GM21390 (cell line): ENCODE measurements around the gene PRRT3.
"Not testable (repeated sequence)": the region's sequence is repeated elsewhere in the genome, so short reads cannot be mapped to it uniquely, and the experiment has no call there.

Experiments used
- ATAC-seq: cut with Tn5 transposase; IDR thresholded peaks from one replicate; pipeline ENCODE4 v1.9.1; 2021; ENCODE audit not compliant: unreplicated experiment

PRRT3 gene

DNA sequence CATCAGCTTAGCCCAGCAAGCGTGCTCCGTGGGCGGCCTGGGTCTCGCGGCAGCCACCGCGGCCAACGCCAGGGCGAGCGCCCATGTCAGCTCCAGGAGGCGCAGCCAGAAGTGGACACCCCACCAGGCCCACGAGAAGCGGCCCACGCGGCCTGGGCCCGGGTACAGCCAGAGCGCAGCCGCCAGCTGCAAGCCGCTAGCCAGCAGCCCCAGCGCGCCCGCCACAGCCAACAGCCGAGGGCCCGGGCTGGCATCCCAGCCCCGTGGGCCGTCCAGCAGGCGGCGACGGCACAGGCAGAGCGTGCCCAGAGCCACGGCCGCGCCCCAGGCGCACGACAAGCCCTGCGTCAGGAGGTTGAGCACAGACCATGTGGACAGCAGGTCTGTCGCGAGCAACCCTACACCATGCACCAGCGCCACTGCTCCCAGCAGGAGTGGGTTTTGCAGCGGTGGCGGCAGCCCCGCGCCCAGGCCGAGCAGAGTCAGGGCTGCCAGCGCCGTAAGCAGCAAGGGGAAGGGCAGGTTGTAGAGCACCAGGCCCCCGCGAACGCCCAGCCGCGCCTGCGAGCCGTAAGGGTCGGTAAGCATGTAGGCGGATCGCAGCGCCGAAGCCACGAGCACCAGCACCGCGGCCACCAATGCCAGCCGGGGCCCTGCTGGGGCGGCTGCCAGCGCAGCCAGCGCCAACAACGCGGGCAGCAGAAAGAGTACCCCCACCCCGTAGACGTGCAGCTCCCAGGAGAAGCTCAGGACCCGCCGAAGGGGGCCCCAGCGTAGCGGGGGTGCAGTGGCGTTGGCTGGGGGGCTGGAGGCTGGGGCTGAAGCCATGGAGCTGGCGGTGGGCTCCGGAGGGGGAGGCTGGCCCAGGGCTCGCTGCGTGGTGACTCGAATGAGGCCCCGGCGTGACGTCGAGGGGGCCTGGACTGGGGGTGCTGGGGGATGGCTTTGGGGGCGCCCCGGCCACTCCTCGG is 4.9 kb downstream of the PRRT3 start:
- no peak for ATAC-seq

DNA sequence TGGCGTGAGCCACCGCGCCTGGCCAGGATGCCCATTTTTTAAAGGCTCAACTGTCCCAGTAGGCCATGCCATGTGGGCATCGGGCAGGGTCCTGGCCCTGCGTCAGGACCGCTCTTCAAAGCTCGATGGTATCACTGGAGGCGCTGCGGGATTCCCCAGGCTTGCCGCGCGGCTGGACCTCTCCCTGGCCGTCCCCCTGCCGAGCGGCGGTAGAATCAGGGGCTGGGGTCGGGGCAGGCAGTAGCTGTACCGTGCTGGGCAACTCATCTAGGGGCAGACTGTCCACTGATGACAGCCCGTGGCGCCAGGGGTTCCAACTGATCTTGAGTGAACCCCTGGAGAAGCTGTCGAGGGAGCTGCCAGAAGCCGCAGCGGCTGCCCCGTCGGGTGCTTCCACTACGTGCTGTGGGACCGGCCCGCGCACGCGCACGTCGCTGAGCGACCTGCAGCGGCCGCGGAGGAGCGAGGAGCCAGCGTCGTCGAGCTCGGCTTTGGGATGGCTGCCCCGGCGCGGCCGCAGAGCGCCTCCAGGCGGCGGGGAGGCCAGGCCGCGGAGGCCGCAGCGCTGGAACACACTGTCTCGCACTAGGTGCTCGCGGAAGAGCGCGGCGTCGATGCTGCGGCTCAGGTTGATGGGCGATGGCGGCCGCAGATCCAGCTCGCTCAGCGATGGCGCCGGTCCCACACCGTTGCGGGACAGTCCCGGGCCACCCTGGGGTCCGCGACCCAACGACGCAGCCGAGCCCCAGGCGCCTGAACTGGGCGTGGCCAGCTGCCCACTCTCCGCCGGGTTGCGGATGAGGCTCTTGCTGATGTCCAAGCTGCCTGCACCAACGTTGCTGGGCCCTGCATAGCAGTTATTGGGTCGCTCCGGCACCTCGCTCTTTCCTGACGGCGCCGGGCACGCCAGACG is 5.8 kb downstream of the PRRT3 start:
- ATAC-seq: no peak

DNA sequence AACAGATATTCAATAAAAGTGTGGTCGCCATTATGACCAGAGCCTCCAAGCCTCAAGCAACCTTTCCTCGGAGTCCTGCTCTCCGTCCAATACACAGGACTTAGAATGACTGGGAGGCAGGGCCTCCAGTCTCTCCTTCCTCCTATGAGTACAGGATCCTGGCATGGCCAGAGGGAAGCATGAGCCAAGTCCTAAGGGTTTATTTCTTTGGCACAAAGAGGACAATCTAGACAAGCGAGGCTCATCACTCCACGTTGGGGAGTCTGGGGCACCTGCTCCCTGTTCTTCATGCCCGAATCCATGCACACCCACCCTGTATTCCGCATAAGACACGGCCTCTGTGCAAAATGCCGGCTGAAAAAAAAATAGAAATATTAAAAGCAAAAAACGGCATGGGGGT is 6.8 kb downstream of the PRRT3 start:
- ATAC-seq: no peak

DNA sequence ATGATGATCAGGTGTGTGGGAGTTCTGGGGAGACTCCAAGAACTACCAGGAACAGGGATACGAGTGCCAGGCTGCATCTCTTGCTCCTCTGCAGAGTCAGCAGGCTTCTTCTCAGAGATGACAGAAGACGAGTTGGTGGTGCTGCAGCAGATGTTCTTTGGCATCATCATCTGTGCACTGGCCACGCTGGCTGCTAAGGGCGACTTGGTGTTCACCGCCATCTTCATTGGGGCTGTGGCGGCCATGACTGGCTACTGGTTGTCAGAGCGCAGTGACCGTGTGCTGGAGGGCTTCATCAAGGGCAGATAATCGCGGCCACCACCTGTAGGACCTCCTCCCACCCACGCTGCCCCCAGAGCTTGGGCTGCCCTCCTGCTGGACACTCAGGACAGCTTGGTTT is 7.9 kb downstream of the PRRT3 start:
- ATAC-seq: no peak

DNA sequence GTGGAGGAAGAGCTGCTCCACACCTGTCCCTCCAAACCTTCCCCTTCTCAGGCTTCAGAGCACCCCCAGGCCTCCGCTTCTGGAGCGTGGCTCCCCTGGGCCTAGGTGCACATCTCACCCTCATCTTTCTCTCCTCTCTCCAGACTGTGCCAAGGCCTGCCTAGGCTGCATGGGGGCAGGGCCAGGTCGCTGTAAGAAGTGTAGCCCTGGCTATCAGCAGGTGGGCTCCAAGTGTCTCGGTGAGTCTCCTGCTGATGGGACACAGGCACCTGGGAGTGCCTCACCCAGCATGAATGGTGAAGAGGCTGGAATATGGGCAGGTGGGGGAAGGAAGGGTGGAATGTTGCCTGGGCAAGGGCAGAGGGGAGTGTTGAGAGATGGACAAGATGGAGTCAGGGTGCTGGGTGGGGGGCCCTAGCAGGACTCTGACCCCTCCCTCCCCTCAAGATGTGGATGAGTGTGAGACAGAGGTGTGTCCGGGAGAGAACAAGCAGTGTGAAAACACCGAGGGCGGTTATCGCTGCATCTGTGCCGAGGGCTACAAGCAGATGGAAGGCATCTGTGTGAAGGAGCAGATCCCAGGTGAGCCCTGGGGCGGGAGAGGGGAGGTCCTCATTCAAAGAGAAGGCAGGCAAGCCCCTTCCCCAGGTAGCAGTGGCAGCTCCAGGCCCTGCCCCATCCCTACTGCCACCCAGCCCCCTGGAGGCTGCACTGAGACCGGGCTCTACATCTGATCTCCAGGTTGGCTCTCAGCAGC is 9.1 kb downstream of the PRRT3 start:
- ATAC-seq: no peak

DNA sequence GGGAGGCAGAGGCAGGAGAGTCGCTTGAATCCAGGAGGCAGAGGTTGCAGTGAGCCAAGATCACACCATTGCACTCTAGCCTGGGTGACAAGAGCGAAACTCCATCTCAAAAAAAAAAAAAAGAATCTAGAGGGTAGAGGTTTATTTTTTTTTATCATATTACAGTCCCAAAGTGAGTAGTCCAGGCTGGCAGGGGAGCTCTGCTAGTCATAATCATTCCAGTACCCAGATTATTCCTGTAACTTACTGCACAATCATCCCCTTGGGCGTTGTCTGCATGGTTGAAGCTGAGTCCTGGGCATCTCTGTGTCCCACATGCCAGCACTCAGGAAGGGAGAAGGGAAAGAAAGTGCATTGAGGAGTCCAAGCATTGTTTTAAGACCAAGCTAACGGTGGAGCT is 10.0 kb downstream of the PRRT3 start:
- no peak for ATAC-seq

DNA sequence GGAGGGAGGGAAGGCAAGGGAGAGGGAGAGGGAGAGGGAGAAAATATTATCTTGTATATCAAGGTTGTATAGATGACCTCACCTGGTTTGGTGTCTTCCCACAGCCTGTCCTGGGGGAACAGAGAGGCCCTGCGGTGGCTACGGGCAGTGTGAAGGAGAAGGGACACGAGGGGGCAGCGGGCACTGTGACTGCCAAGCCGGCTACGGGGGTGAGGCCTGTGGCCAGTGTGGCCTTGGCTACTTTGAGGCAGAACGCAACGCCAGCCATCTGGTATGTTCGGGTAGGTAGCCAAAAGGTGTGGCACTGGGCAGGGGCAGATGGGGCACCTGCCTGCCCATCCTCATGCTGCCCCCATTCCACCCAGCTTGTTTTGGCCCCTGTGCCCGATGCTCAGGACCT is 11.5 kb downstream of the PRRT3 start:
- no peak for ATAC-seq

DNA sequence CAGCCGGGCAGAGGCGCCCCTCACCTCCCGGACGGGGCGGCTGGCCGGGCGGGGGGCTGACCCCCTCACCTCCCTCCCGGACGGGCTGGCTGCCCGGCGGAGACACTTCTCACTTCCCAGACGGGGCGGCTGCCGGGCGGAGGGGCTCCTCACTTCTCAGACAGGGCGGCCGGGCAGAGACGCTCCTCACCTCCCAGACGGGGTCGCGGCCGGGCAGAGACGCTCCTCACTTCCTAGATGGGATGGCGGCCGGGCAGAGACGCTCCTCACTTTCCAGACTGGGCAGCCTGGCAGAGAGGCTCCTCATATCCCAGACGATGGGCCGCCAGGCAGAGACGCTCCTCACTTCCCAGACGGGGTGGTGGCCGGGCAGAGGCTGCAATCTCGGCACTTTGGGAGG is 12.3 kb downstream of the PRRT3 start:
- ATAC-seq: not testable (repeated sequence)

DNA sequence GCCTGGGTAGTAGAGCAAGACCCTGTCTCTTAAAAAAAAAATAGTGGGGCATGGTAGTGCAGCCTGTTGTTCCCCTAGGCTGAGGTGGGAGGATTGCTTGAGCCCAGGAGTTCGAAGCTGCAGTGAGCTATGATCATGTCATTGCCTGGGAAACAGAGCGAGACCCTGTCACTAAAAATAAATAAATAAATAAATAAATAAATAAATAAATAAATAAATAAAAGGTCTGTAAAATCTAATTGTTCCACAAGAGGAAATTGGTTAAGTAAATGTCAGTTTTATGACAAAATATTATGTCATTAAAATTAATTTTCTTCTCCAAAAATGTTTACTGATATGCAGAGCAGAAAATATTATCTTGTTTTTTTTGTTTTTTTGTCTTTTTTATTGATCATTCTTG is 13.2 kb downstream of the PRRT3 start:
- no peak for ATAC-seq

DNA sequence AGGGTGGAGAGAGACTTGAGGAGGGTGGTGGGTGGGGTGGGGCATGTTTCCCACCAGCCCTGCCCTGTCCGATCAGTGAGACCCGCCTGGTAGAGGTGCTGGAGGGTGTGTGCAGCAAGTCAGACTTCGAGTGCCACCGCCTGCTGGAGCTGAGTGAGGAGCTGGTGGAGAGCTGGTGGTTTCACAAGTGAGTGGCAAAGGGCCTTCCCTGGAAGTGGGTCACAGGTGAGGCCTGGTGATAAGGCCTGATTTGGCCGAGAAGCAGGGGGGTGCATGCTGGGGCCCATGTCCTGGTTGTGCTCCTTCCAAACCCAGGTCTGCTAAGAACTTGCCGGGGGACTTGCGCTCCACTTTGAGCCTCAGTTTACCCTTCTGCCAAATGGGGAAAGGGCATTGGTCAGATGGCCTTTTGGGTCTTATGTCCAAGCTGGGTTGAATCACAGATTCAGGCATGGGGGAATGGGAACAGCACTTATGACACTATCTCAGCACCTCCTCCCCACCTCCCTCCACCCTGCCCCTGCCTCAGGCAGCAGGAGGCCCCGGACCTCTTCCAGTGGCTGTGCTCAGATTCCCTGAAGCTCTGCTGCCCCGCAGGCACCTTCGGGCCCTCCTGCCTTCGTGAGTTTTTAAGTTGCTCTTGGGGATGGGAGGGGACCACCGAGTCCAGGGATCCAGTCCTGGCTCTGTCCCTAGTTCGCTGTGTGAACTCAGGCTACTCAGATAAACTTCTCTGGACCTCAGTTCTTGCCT is 14.5 kb downstream of the PRRT3 start:
- ATAC-seq: no peak

DNA sequence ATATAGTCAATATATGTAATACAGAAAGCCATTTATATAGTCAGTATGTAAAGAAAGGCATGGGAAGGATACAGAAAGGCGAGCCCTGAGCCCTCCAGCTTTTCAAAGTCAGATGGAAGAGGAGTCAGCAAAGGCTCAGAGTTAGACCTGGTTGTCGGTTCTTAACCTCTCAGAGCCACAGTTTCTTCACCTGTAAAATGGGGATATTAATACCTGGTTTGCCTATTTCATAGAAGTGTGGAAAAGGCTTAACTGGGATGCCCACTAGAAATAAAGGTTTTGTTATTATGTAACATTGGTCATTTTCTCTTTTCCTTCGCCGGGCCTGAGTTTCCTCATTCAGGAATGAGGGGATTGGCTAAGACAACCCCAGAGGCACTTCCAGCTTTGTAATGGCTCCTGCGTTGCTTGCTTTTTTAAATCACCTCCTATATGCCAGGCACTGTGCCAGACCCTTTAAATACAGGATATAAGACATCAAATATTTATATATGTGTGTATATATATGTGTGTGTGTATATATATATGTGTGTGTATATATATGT is 16.2 kb downstream of the PRRT3 start:
- no peak for ATAC-seq

DNA sequence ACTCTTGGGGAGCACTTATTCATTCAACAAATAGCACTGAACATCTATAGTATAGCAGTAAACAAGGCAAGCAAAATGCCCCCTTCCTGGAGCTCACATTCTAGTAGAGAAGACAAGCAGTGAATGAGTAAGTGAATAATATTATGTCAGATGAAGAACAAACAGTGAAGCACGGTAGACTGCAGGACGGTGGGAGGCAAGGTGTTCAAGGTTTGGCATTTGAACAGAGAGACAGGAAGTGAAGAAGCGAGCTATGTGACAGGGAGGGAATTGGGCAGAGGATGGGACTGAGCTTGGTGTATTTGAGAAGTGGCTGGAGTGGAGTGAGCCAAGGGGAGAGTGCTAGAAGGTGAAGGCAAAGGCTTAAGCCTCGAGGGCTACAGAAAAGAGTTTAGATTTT is 17.2 kb downstream of the PRRT3 start:
- ATAC-seq: no peak

DNA sequence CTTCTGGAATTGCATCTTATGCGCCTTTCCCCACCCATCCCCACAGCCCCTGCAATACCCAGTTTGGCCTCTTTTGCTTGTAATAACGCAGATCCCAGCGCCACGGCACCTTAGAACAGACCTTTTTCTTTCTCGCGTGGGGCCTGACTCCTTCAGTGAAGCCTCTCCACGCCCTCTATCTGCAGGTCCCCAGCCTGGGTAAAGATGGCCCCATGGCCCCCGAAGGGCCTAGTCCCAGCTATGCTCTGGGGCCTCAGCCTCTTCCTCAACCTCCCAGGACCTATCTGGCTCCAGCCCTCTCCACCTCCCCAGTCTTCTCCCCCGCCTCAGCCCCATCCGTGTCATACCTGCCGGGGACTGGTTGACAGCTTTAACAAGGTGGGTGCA is 18.0 kb downstream of the PRRT3 start:
- no peak for ATAC-seq

DNA sequence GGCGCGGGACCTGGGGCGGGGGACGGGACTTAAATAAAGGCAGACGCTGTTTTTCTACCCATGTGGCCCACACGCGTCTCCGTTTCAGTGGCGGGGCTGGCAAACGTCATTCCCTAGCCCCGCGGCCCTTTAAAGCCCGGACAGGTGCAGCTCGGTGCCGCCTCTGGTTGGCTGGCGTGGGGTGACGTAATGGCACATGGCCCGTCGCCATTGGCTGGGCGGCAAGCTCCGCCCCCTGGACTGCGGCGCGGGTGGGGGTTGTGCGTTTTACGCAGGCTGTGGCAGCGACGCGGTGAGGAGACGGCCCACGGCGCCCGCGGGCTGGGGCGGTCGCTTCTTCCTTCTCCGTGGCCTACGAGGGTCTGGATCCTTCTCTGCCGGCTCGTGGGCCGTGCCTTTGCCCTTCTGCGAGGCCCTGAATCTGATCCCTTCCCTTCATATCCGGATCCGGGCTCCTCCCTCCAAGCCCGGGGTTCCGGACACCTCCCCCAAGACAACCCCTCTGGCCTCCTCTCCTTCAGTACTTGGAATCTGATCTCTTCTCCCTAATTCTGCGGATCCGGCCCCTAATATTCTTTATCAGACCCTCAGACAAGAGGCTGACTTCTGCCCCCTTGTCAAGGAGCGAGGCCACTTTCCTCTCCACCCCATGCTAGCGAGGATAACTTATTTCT is 18.5 kb downstream of the PRRT3 start, which contains the start of gene CRELD1:
CRELD1 (plus strand) TSS at position 274 of the 674 bp plus-strand sequence. CDS start 605 bp downstream, outside the sequence.
- peak; percentile 85 for ATAC-seq

DNA sequence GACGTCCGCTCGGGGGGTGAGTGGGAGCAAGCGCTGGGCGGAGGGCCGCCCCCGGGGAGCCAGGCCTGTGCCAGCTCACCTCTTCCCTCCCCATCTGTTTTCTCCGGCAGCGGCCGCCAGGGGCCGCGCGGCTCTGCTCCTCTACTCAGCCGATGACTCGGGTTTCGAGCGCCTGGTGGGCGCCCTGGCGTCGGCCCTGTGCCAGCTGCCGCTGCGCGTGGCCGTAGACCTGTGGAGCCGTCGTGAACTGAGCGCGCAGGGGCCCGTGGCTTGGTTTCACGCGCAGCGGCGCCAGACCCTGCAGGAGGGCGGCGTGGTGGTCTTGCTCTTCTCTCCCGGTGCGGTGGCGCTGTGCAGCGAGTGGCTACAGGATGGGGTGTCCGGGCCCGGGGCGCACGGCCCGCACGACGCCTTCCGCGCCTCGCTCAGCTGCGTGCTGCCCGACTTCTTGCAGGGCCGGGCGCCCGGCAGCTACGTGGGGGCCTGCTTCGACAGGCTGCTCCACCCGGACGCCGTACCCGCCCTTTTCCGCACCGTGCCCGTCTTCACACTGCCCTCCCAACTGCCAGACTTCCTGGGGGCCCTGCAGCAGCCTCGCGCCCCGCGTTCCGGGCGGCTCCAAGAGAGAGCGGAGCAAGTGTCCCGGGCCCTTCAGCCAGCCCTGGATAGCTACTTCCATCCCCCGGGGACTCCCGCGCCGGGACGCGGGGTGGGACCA is 19.2 kb downstream of the PRRT3 start:
- ATAC-seq: peak; percentile 64

DNA sequence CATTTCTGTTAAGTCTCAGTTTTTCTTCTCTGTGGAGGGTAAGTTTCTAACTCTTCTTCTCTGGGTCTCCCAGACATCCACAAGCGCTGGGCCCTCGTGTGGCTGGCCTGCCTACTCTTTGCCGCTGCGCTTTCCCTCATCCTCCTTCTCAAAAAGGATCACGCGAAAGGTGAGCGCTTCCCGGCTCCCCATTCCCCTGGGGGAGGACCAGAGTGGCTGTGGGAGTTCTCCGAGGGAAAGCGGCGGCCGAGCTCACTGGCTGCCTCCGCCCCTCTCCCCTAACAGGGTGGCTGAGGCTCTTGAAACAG is 19.7 kb downstream of the PRRT3 start:
- no peak for ATAC-seq

DNA sequence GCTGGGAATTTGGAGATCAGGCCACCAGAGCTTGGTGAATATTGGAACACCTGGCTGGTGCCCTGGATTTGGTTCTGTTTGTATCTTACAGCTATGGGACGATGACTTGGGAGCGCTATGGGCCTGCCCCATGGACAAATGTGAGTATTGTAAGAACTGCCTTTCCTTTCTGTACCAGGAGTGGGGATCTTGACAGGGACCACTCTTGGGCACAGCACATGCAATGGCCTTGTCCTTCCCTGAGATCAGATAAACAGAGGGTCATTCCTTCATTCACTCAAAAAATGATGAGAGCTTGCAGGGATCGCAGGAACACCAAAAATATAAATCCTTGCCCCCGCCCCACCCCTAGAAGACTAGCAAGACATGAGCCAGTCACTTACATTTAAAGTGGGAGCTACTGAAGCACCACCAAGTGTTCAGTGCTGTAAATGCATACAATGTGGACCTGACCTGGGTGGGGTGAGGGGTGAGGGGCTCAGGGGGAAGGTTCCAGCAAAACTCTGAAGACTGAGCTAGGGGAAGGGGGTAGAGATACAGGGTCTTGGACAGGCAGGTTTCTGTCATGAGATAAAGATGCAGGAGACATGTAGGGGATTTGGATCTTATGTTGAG is 21.3 kb downstream of the PRRT3 start:
- ATAC-seq: no peak

DNA sequence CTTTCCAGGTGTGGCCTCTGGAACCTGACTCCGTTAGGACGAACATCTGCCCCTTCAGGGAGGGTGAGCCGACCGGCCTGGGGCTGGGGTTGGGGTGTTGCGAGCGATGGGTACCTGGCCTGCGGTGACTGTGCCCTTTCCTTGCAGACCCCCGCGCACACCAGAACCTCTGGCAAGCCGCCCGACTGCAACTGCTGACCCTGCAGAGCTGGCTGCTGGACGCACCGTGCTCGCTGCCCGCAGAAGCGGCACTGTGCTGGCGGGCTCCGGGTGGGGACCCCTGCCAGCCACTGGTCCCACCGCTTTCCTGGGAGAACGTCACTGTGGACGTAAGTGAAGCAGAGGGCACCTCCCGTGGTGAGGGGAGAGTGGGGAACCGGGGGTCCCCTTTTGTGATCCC is 24.1 kb downstream of the PRRT3 start:
- no peak for ATAC-seq
